GM19351 (cell line): ENCODE measurements around the gene RPLP2.

Experiments
- ATAC-seq: cut with Tn5 transposase; IDR thresholded peaks from one replicate; pipeline ENCODE4 v1.9.1; 2021; ENCODE audit warnings: mild to moderate bottlenecking, moderate library complexity; ENCODE audit not compliant: unreplicated experiment

Gene RPLP2

GRCh38 chr11:802693-803466 is 6.9 kb upstream of the RPLP2 start:
- ATAC-seq = no peak

GRCh38 chr11:803467-803742 is 6.4 kb upstream of the RPLP2 start:
- ATAC-seq = no peak

- ATAC-seq = no peak
Observed at GRCh38 chr11:803770-804598, 5.8 kb upstream of the RPLP2 start.

- ATAC-seq = no peak
Observed at GRCh38 chr11:804599-804964, 5.2 kb upstream of the RPLP2 start.

DNA sequence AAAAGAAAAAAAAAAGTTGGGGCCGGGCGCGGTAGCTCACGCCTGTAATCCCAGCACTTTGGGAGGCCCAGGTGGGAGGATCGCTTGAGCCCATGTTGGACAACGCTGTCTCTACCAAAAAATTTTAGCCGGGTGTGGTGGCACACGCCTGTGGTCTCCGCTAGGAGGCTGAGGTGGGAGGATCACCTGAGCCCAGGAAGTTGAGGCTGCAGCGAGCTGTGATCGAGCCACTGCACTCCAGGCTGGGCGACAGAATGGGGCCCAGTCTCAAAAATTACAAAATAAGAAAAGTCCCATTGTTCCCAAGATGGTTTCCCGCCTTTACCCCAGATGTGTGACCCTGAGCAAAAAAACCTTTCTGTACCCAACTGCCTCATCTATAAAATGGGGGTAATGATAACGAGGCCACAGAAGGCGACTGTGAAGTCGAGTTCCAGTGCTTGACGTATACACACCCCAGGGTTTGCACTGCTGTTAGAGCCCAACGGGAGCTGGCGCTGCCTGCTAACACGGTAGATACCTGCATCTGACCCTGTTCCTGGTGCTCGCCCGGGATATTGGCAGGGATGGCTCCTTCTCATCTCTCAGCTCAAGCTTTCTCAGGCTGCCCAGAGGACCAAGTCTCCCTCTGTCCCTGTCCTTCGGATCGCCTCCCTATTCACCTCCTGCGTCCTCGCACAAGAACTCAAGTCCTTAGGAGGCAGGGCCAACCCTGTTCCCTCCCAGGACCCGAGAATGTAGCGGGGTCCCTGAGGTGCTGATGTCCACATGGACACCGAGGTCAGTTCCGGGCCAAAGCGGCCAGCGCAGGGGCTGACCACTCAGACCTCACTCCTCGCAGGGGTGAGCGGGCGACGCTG is 1.1 kb upstream of the RPLP2 start:
- ATAC-seq = no peak

- peak; percentile 4 for ATAC-seq
Observed at GRCh38 chr11:810040-810567, 337 bp downstream of the RPLP2 start.

GRCh38 chr11:811446-812245 is 1.9 kb downstream of the RPLP2 start:
- no peak for ATAC-seq

DNA sequence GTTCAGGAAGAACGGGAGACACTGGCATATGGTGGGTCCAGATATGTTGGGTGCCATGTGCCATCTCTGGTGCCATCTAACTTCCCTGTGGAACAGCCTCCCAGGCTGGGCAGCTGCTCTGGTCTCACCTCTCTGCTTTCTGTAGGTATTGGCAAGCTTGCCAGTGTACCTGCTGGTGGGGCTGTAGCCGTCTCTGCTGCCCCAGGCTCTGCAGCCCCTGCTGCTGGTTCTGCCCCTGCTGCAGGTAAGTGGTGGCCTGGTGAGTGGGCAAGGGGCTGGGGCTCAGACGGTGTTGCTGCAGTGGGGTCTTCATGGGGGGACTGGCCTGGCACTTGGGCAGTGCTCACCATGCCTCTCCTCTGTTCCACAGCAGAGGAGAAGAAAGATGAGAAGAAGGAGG is 2.6 kb downstream of the RPLP2 start:
- ATAC-seq = no peak

GRCh38 chr11:813072-813455 is 3.3 kb downstream of the RPLP2 start:
- ATAC-seq = no peak

DNA sequence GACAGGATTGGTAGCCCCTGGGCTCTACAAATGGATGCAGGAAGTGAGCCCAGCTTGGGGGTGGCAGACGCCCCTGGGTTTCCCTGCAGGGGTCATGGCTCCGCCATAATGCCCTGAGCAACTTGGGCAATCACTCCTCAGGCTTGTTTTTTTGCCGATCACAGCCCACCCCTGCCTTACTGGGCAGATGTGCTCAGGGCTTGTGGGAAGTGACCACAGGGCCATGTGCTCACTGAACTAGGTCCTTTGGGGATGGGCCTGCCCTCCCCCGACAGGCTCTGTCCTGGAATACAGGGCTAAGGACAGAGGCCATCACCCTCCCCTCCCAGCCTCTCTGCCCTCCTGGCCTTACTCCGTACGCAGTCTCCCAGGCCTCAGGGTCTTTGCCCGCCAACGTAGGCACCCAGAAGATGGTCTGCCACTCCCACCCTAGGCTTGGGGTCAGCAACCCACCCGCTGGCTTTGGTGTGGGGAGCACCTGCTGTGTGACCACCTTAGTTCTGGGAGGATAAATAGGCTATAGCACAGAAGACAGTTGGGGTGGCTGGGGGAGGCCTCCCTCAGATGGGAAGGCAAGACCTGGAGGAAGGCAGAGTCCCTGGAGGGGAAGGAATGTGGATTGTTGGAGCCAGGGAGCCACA is 3.8 kb downstream of the RPLP2 start:
- ATAC-seq = no peak

GRCh38 chr11:815675-816432 is 6.1 kb downstream of the RPLP2 start:
- ATAC-seq = no peak

DNA sequence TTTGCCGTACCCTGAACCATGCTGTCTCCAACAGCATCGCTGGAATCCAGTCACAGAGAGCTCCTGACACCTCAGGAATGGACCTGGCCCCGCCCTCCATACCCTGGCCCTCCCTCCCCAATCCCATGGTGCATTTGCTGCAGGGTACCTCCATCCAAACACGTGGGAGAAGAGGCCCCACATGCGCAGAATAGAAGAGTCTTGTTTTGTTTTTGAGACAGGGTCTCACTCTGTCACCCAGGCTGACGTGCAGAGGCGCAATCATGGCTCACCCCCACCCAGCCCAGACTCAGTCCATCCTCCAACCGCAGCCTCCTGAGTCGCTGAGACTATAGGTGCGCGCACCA is 6.6 kb downstream of the RPLP2 start:
- ATAC-seq = no peak

DNA sequence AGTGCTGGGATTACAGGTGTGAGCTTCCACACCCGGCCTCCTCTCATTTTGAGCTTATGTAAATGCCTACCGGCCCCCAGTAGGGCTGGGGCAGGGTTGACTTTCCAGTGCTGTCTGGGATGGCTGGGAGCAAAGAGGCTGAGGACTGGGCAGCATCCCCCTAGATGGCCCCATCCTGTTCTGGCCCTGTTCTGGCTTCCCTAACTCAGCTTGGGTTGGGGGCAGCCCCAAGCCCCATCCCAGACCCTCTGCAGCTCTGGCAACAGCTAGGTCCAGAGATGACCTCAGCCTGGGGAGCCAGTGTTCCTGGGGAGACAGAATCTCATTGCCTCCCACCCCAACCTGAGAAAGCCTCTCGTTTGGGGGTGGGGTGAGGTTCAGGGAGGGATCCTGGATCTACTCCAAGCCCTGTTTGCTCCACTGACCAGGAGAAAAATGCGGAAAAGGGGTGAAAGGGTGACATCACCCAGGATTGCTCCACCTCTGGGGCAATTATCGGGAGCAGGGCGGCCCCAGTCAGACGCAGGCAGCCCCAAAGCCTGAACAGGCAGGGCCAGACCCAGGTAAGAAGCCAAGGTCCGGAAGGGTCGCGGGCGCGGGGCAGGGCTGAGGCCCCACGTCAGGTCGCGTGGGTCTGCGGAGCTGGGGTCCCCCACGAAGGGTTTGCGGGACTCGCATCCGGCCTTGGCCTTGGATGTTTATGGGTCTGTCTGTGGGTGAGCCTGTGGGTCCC is 8.8 kb downstream of the RPLP2 start, which contains the start of gene PNPLA2:
TSS of gene PNPLA2 (plus strand) at position 519 of the 733 bp plus-strand sequence. CDS start 805 bp downstream, outside the sequence.
- ATAC-seq = no peak

DNA sequence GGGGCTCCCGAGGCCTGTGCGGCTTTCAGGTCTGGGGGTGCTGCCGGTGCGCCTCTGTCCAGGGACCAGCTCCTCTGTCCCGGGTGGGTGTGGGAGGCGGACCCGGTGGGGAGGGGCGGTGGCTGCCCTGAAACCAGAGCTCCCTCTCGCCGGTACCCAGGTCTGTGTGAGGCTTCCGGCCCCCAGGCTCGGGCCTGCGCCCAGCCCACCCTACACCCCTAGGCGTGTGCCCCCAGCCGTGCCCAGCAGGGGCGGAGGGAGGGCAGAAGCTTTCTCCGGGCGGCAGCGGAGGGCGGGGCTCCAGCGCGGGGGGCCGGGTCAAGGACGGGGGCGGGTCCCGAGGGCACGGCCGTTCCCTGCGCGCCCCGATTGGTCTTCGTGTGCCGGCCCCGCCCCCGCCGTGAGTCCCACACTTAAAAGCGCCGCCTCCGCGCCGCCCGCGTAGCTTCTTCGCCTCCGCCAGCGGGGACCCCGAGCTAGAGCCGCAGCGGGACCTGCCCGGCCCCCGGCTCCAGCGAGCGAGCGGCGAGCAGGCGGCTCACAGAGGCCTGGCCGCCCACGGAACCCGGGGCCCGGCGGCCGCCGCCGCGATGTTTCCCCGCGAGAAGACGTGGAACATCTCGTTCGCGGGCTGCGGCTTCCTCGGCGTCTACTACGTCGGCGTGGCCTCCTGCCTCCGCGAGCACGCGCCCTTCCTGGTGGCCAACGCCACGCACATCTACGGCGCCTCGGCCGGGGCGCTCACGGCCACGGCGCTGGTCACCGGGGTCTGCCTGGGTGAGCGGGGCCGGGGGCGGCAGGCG is 9.6 kb downstream of the RPLP2 start:
- ATAC-seq = peak; percentile 70

GRCh38 chr11:819943-820649 is 10.3 kb downstream of the RPLP2 start:
- ATAC-seq = peak; percentile 68

GRCh38 chr11:820655-821511 is 11.1 kb downstream of the RPLP2 start:
- ATAC-seq = no peak
